ENCODE measurements around the gene MYCT1.

GRCh38 chr6:152769159-152769558, 71.5 kb downstream of the MYCT1 start:
- TF ChIP-seq CTCF (IDR thresholded peaks at IDR 0.05; ENCODE audit: insufficient read depth, low read length) (no peak), POLR2AphosphoS5 (IDR thresholded peaks at IDR 0.05; ENCODE audit: low read depth) (no peak), SPI1 (IDR thresholded peaks at IDR 0.05; ENCODE audit: borderline replicate concordance, low read depth) (no peak)
- TF ChIP-seq, protein P1, sequence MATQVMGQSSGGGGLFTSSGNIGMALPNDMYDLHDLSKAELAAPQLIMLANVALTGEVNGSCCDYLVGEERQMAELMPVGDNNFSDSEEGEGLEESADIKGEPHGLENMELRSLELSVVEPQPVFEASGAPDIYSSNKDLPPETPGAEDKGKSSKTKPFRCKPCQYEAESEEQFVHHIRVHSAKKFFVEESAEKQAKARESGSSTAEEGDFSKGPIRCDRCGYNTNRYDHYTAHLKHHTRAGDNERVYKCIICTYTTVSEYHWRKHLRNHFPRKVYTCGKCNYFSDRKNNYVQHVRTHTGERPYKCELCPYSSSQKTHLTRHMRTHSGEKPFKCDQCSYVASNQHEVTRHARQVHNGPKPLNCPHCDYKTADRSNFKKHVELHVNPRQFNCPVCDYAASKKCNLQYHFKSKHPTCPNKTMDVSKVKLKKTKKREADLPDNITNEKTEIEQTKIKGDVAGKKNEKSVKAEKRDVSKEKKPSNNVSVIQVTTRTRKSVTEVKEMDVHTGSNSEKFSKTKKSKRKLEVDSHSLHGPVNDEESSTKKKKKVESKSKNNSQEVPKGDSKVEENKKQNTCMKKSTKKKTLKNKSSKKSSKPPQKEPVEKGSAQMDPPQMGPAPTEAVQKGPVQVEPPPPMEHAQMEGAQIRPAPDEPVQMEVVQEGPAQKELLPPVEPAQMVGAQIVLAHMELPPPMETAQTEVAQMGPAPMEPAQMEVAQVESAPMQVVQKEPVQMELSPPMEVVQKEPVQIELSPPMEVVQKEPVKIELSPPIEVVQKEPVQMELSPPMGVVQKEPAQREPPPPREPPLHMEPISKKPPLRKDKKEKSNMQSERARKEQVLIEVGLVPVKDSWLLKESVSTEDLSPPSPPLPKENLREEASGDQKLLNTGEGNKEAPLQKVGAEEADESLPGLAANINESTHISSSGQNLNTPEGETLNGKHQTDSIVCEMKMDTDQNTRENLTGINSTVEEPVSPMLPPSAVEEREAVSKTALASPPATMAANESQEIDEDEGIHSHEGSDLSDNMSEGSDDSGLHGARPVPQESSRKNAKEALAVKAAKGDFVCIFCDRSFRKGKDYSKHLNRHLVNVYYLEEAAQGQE (IDR thresholded peaks at IDR 0.05; ENCODE audit: insufficient replicate concordance, low read depth): no peak
